ENCODE results near the gene CDH23.

GRCh38 chr10:71796749-71797405 is 400.2 kb downstream of the CDH23 start:
- TF ChIP-seq CTCF (IDR thresholded peaks at IDR 0.05) (no peak), ZFX (IDR thresholded peaks at IDR 0.05; ENCODE audit: borderline replicate concordance) (no peak)

All from 22Rv1 (cell line).